NCI-H345 (cell line): Measurements from ENCODE around the gene LRRC36.

Source experiments
- DNase-seq: peaks from one replicate; lab custom pipeline; 2025; lab: John Stamatoyannopoulos, UW

Gene LRRC36

GRCh38 chr16:67326472-67327309 is at the start of gene LRRC36, which contains the start of gene KCTD19:
LRRC36 (plus strand) TSS chr16:67326815; CDS start chr16:67326863, 48 bp downstream.
KCTD19 (minus strand) TSS chr16:67326741; CDS start chr16:67326707, 34 bp downstream.
- peak; percentile 57 for DNase-seq

GRCh38 chr16:67277294-67277998 is 49.2 kb upstream of the LRRC36 start:
- no peak for DNase-seq

- DNase-seq: no peak
These were observed 48.4 kb upstream of the LRRC36 start for GRCh38 chr16:67277999-67278772.

- no peak for DNase-seq
These were observed 47.8 kb upstream of the LRRC36 start for GRCh38 chr16:67278773-67279295.

GRCh38 chr16:67279296-67280089 is 47.1 kb upstream of the LRRC36 start, which contains the start of gene PLEKHG4:
PLEKHG4 (plus strand) TSS chr16:67279532; CDS start chr16:67280045, 513 bp downstream.
- peak; percentile 62 for DNase-seq

- no peak for DNase-seq
These were observed 46.3 kb upstream of the LRRC36 start for GRCh38 chr16:67280090-67281015.

- DNase-seq: no peak
These were observed 44.8 kb upstream of the LRRC36 start for GRCh38 chr16:67281536-67282446.

GRCh38 chr16:67282447-67282805 is 44.2 kb upstream of the LRRC36 start:
- DNase-seq: no peak

- DNase-seq: no peak
These were observed 43.4 kb upstream of the LRRC36 start for GRCh38 chr16:67283039-67283825.

GRCh38 chr16:67283826-67284555 is 42.6 kb upstream of the LRRC36 start:
- DNase-seq: peak; percentile 28

- DNase-seq: peak; percentile 83
These were observed 41.6 kb upstream of the LRRC36 start for GRCh38 chr16:67284699-67285646.

GRCh38 chr16:67286441-67287235 is 40.0 kb upstream of the LRRC36 start:
- no peak for DNase-seq

- DNase-seq: no peak
These were observed 38.7 kb upstream of the LRRC36 start for GRCh38 chr16:67287960-67288359.

- no peak for DNase-seq
These were observed 35.2 kb upstream of the LRRC36 start for GRCh38 chr16:67291461-67291860.

- DNase-seq: no peak
These were observed 32.4 kb upstream of the LRRC36 start for GRCh38 chr16:67294171-67294757.
